GM21367 (cell line): ENCODE data around the gene ETFA.

Experiments
- ATAC-seq: cut with Tn5 transposase; IDR thresholded peaks from one replicate; pipeline ENCODE4 v1.9.1; 2021; ENCODE audit not compliant: unreplicated experiment

The ETFA gene

GRCh38 chr15:76197703-76198455 lies 113.4 kb downstream of the ETFA start:
- ATAC-seq = no peak

GRCh38 chr15:76196269-76197231 lies 114.7 kb downstream of the ETFA start:
- ATAC-seq = no peak

DNA sequence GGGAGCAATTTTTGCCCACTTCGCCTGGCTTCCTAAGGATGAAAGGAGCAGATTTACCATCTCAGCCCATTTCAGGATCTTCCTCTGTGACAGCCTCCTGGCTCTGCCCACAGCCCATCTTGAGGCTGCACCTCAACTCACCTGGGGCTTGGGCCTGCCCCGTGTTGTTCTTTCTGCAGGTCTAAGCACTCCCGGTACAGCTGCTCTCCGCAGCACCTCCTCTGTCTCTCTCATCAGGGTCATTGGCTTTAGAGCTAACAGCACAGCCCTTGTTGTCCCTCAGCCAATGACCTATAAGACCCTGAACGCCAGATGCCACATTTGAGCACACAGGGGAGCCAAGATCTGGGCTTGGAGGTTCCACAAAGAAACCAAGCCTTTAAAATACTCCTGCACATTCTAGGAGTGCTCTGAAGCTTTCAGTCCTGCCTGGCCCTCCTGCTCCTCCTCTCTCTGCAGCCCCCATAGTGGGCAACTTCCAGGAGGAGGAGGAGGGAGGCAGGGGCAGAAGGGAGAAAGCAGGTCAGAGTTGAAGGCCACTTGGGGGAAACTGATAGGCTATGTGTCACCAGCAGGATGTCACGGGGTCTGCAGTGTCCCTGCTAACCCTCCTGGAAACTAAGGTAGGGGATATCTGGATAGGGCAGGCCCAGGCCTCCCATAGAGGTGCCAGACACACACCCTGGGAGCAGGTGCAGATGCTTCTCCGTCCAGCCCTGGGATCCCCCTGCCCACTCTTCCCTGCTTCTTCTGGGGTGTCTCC lies 115.6 kb downstream of the ETFA start:
- ATAC-seq = no peak

- ATAC-seq = no peak
Measured at GRCh38 chr15:76193934-76194333, 117.3 kb downstream of the ETFA start.

- ATAC-seq = no peak
Measured at GRCh38 chr15:76192715-76193114, 118.6 kb downstream of the ETFA start.

- no peak for ATAC-seq
Measured at GRCh38 chr15:76191539-76192244, 119.6 kb downstream of the ETFA start.

GRCh38 chr15:76190751-76191538 lies 120.3 kb downstream of the ETFA start:
- no peak for ATAC-seq

DNA sequence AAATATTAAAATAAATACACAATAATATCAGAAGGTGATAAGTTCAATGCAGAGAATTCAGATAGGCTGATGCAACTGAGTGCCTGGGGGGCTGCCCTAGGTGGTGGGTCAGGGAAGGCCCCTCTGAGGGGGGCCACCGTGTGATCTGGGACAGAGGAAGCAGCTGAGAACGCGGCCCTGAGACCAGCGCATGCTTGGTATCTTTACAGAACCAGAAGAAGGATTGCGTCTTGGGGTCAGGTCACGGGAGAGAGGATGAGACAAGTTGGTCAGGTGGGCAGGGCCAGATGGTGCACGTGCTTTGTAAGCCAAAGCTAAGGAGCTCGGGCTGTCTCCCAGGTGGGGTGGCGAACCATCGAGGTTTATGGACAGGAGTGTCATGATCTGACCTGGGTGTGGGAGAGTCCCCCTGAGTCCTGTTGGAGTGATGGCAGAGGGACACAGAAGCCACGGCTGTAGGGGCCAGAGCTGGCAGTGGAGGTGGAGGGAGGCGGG lies 121.2 kb downstream of the ETFA start:
- no peak for ATAC-seq

DNA sequence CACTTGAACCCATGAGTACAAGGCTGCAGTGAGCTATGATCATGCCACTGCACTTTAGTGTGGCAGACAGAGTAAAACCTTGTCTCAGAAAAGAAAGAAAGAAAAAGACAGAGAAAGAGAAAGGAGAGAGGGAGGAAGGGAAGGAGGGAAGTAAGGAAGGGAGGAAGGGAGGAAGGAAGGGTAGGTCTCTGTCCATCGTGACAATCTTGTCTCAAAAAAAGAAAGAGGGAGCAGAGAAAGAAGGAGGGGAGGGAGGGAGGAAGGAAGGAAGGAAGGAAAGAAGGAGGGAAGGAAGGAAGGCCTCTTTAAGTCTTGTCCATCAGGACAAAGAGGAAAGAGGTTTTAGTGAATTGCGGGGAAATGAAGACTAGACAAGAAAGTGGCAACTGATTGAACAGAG lies 122.2 kb downstream of the ETFA start:
- no peak for ATAC-seq

- no peak for ATAC-seq
Measured at GRCh38 chr15:76187163-76187562, 124.1 kb downstream of the ETFA start.

DNA sequence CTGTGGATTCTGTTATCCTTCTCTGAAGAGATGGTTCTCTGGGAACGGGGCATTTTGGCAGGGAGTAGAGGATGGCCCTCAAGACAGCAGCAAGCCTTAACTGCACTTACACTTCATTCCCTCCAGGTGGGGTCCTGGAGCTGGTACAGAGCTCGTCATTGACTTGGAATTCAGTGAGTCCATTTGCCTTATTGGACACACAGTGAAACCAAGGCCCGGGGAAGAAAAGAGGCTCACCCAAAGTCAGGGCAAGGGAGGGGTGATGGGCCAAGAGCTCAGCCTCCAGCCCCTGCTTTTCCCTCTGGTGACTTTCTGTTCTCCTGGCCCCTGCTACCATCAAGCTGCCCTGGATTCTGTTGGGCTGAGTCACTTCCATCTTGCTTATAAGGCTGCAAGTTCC lies 125.6 kb downstream of the ETFA start:
- ATAC-seq = no peak

- ATAC-seq = no peak
Measured at GRCh38 chr15:76184650-76185035, 126.6 kb downstream of the ETFA start.

DNA sequence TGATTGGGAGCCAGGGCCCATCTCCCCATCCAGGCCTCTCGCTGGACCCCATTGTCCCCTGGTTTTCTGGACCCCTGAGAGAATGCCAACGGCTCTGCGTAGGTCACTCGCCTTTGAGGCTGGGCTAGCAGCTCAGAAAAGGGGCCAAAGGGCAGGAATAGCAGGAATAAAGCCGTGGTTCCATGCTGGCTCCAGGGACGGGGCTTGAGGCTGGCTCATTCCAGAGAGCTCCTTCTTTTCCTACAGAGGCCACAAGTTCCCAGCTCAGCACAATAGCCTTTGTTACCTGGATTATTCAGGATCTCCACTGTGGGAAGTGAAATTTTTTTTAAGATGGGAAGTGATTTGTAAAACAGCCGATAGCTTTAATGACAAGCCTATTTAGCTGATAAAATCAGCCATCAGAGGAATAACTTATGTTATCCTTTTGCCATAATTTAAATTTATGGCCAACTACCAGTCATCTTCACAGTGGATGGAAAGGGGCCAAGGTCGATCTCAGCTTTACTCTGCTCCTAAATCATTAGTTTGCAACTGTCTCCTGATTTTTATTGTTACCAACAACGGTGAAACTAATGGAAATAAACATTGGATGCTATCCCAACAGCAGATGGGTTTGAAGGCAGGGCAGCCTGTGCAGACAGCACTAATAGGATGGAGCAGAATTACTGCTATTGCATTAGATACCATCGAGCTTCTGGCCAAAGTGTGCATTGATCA lies 127.2 kb downstream of the ETFA start:
- ATAC-seq = no peak

DNA sequence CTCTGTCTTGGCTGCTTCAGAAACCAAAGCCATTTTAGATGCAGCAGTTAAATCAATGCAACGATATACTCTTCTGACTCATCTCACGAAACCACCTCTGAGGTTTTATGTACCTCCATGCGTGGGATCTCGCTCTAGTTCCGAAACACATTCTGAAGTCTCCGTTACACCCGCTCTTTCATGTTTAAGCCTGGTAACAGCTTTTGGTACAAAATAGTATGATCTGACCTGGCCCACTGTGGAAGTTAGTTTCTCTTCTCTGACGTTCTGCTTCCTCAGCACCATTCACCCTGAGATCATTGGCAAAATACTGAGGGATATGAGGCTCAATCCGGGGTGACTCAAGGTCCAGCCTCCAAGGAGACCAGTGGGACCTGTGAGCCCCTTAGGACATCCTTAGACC lies 129.6 kb downstream of the ETFA start:
- no peak for ATAC-seq

DNA sequence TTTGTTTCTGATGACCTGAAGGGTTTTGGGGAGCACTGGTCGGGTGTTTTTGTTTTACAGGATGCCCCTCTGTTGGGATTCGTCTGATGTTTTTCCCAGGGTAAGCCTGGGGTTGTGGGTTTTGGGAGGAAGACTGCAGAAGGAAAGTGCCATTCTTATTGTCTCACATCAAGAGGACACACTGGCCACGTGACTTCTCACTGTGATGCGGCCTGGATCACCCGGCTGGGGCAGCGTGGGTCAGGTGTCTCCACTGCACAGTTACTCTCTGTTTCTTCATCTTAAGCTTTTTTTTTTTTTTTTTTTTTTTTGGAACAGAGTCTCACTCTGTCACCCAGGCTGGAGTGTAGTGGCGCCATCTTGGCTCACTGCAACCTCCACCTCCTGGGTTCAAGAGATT lies 130.9 kb downstream of the ETFA start:
- ATAC-seq = no peak

- ATAC-seq = no peak
Measured at GRCh38 chr15:76179023-76179422, 132.2 kb downstream of the ETFA start.

DNA sequence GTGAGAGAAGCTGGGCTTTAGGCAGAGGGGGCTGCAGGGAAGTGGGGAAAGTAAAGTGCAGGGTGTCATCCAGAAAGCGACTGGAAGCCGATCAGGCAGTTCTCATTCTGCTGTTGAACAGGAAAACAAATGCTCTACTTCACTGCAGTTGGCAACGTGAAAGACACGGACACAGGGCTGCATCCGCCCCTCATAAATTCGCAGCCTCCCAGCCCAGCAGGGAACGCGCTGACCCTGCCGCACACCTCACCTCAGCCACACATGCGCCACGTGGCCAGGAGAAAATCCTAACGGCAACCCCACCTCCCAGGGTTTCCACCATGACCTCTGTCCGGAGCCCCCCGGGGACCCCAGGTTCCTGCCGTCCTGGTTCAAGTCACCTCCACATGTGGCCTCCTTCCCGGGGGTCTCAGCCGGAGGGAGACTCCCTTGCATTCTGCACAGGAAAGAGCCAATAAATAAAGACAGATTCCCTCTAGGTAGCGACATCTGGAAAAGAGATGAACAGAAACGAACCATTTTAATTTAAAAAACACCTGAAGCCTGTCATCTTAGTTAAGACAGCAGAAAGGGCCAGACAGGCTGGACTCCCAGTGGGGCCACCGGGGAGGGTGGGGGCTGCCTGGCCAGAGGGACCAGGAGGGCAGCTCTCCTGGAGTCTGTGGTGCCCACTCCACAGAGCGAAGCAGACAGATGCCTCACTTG lies 132.8 kb downstream of the ETFA start:
- no peak for ATAC-seq

DNA sequence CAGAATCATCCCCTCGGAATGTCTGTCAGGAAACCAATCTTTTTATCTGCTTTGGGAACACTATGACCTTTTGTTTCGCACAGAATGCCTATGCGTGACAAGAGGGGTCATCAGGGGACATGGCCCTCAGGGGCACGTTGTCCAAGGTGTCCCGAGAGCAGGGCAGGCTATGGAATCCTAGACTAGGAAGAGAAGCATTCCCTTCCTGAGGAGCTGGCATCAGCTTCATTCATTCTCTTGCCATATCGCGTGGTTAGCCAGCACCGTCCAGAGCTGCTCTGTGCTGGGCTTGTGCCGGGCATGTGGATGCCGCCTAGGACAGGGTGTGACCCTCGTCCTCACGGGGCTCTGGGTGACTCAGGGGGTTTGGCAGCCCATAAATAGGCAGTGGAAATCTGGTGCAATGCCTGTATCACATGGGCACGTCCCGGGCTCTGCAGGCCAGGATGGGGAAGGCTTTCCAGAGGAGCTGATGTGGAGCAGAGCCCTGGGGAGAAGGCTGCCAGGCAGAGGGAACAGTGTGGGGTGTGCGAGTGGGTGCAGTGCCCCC lies 133.7 kb downstream of the ETFA start:
- ATAC-seq = no peak
